ENCODE data around the gene MPIG6B.
A peak's percentile ranks its signal among the peaks of the same experiment; 100 is the strongest.

MPIG6B gene

DNA sequence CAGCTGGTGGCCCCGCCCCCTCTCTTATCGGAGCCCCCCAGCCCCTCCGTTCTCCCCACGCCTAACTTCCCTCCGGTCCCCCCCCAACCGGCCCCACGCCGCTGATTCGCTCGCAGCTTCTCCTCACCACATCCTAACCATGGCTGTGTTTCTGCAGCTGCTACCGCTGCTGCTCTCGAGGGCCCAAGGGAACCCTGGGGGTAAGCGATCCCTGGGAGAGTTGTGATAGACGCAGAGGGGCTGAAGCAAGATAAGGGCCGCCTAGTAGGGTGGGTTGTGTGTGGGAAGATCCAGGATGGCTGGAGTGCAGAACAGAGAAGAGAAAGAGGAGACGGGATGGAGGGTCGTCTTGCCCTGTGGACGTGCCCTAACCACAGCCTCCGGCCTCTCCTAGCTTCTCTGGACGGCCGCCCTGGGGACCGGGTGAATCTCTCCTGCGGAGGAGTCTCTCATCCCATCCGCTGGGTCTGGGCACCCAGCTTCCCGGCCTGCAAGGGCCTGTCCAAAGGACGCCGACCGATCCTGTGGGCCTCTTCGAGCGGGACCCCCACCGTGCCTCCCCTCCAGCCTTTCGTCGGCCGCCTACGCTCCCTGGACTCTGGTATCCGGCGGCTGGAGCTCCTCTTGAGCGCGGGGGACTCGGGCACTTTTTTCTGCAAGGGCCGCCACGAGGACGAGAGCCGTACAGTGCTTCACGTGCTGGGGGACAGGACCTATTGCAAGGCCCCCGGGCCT lies at the start of gene MPIG6B:
Gene MPIG6B, plus strand, starts transcription at position 129 of the 735 bp plus-strand sequence. Its CDS starts 11 bp downstream, at position 140.
- no peak for DNase-seq

- DNase-seq: no peak
These were observed 46.8 kb upstream of the MPIG6B start for GRCh38 chr6:31676322-31676903.

- no peak for DNase-seq
These were observed 46.3 kb upstream of the MPIG6B start for GRCh38 chr6:31676904-31677303.

GRCh38 chr6:31677955-31678354 lies 45.2 kb upstream of the MPIG6B start:
- no peak for DNase-seq

DNA sequence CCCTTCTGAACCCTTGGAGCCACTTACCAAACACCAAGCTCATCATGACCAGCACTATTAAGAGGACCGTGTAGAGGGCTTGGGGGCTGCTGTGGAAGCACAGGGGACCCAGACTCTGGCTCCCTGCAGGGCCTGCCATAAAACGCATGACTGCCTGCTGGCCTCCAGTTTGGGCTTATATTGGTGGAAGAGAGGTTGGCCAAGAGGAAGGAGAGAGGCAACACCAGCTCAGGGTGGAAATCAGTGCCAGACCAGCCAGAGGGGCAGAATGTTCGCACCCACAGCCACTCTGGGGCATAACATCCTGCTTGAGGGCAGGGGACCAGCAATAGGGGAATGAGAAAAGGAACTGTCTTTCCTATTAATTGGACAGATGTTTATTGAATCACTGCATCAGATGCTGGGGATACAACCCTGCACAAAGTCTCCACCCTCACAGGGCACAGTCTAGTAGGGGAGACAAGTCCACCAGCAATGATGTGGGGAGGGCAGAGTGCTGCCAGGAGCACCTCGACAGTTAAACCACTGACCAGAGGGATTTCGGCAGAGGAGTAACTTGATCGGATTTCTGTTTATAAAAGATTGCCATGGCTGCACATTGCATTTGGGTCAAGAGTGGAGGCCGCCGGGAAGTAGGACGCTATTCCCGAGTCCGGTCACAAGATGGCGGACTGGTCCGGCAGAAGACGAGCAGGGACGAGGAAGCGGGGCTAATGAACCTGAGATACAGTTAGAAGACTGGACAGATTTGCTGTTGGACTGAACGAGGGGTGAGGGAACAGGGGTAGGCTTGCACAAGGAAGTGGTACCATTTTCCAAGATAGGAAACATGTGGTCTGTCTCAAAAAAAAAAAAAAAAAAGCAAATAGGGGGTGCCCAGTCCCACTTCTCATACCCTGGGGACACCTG lies 42.7 kb upstream of the MPIG6B start, which contains the start of gene LY6G5C:
Gene LY6G5C, minus strand, starts transcription at position 842 of the 909 bp plus-strand sequence. Its CDS starts 694 bp downstream, at position 148.
- peak; percentile 12 to 31 (median 30) for DNase-seq

- peak in 1 of 4 experiments; percentile 19 for DNase-seq
These were observed 42.0 kb upstream of the MPIG6B start for GRCh38 chr6:31681135-31681671.

DNA sequence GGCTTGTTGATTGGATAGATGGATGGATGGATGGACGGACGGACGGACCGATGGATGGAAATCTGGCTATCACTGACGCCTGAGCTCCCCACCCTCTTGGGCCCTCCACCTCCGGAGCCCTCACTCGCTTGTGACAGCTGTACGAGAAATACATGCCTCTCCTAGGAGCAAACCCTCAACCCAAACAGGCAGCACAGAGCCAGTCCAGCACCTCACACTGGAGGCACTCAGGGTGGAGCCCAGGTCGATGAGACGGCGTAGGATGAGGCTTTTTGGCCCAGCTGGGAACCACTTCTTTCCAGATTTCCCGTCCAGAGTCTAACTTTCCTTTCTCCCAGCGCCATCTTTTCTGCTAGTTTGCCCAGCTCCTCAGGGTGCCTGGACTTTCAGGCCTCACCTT lies 39.6 kb upstream of the MPIG6B start:
- no peak for DNase-seq

DNA sequence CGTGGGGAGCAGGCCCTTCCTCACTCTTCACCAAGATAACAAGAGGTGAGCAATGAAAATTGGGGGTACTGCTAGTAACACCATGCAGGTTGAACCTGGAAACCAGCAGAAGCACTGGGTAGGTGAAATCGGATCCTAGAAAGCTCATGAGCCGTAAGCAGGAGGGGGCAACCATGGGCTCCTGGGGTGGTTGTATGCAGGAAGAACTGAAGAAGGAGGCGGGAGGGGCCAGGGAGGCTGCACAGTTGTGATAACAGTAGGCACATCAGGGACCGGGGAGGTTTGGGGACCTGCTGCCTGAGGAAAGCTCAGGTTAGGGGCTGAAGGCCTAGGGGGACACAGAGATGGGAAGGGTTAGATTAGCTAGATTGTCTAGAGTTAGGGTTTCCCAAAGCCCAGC lies 36.7 kb upstream of the MPIG6B start:
- DNase-seq: no peak

GRCh38 chr6:31687321-31687720 lies 35.9 kb upstream of the MPIG6B start:
- DNase-seq: no peak

DNA sequence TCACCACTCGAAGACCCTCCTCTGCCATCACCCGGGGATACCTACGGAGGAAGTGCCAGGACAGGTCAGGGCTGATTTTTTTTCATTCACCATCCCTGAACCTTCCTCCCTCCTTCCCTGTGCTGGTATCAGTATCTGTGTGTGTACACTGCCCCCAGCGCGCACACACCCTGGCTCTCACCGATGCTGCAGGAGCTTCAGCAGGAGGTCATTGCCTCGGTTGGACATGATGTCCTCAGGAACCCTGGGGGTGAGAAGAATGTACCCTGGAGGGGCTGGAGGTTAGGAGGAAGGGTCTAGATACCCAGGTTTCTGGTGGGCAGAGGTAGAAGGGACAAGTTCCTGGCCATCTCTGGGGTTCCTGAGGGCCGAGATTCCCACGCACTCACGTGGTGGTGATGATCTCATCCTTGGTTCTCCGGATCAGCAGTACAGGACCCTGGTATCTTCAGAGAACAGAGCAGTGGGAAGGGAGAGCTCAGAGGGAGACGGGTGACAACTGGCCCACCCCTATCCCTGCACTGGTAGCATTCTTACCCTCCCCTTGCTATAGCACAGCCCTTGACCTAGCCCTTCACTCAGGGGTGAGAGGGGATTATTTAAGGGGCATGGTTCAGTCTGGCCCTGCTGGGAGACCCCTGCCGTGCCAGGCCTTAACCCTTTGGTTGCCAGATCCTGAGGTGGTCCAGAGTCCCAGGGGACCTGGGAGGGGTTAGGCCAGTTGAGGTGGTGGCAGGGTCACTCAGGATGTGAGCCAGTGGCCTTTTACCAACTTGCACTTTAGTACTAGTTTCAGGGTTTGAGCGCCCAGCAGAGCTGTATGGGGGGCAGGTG lies 35.1 kb upstream of the MPIG6B start:
- no peak for DNase-seq

GRCh38 chr6:31689249-31690110 lies 33.7 kb upstream of the MPIG6B start:
- DNase-seq: no peak

- no peak for DNase-seq
These were observed 32.7 kb upstream of the MPIG6B start for GRCh38 chr6:31690231-31691077.

DNA sequence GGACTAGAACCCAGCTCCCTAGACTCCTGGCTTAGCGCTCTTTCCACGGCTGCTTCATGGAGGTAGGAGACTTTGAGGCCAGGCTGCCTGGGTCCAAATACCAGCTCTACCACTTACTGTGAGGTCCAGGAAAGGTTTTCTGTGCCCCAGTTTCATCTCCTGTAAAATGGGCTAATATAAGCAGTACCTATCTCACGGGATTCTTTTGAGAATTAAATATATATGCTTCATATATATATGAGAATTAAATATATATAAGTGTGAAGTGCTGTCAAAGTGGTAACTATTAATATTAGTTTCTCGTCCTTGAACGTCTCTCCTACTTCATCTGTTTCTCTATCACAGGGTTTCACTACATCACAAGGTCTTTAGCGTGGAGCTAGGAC lies 32.1 kb upstream of the MPIG6B start:
- no peak for DNase-seq

- no peak for DNase-seq
These were observed 31.5 kb upstream of the MPIG6B start for GRCh38 chr6:31691564-31692108.

DNA sequence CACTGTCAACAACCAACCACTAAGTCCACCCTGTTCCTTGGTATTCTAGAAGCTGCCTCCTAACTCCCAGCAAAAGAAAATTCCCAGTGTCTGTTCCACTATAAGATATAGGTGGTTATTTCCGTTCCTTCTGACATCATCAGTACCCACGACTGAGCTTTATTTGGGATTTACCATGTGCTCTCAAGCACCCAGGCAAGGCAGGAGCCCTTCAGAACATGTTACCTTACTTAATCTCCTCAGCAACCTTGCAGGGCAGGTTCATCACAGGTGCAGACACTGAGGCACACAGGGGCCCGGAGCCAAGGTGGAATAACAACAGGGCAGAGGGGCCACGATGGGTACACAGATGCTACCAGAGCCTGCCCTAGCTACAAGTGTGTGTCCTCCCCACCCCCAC lies 30.8 kb upstream of the MPIG6B start:
- no peak for DNase-seq

- no peak for DNase-seq
These were observed 30.3 kb upstream of the MPIG6B start for GRCh38 chr6:31692886-31693285.

GRCh38 chr6:31693535-31693934 lies 29.6 kb upstream of the MPIG6B start:
- DNase-seq: no peak

- DNase-seq: no peak
These were observed 25.6 kb upstream of the MPIG6B start for GRCh38 chr6:31697555-31697954.

DNA sequence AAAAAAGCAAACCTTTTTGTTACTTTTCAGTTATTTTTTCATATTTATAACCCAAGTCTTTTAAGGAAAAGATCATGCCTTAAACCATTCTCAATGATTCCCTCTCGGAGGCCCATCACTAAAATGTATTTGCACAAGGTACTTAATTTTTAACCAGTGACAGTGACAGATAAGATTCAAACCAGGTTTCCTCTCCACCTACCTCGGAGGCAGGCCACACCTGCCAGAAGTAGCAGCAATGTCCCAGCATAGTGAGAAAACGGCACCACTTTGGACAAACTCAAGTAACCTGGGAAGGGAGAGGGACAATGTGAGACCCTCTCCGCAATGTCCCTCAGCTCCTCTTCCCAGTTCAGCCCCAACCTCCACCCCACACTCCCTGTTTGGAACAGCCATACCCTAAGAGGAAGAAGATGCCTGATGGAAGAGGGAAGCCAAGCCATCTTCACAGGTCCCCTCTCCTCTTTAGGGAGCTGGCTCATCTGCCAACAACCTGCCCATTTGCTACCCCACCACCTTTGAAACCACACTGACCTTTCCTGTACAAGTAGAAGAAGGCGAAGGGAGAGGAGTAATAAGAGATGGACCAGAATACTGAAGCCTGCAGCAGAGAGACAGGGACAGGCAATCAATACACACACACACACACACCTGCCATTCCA lies 22.3 kb upstream of the MPIG6B start:
- DNase-seq: no peak
